Kidney capillary endothelial cell (primary cell): ENCODE data around the gene CSRNP2.

Source experiments
- DNase-seq: peaks from one replicate; pipeline ENCODE4 v3.0.0-alpha.2; 2018; ENCODE audit warnings: low spot score

CSRNP2 gene

GRCh38 chr12:51077930-51078329 lies 5.5 kb downstream of the CSRNP2 start:
- no peak for DNase-seq

GRCh38 chr12:51076236-51076930 lies 7.0 kb downstream of the CSRNP2 start:
- DNase-seq: no peak

DNA sequence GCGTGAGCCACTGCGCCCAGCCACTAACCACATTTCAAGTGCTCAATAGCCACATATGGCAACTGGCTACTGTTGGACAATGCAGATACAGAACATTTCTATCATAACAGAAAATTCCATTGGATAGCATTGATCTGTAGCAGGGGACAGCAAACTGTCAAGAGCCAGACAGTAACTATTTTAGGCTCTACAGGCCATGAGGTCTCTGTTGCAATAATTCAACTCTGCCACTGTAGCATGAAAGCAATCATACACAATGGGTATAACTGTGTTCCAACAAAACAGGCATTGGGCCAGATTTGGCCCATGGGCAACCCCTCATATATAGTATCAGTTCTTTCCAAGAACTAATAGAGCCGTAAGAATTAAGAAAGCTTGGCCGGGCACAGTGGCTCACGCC lies 8.0 kb downstream of the CSRNP2 start:
- no peak for DNase-seq

- DNase-seq: no peak
These were observed 11.7 kb downstream of the CSRNP2 start for GRCh38 chr12:51071663-51072062.

DNA sequence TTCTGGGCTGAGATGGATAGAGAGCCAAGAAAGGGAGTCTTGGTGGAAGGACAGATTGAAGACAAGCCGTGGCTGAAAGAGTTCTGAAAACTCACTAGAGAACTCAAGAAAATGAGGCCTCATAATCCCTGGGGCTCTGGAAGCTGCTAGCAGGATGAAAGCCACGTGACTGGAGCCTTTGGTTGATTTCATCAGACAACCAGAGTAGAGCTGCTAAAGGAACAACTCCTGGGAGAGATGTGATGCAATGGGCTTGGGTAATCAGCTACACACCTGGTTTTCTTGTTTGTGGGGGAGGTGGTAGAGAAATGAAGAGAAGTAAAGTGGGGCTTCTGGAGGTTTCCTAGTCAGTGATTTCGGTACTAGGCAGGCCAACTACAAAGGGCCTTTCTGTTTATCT lies 13.4 kb downstream of the CSRNP2 start:
- DNase-seq: no peak

DNA sequence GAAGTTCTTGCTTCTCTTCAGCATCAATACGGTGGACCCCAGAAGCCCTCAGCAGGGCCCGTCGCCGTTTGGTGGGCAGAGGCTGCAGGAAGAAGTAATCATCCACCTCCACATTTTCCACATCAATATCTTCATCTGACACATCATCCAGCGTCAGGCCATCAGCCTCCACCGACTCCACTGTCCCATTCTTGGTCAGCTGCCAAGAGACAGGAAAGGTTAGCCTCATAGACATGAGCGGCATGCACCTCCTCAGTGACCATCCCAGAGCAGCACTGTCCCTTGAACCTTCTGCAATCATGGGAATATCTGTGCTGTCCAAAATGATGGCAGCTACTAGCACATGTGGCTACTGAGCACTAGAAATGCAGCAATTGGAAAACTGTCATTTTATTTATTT lies 15.6 kb downstream of the CSRNP2 start:
- DNase-seq: no peak

DNA sequence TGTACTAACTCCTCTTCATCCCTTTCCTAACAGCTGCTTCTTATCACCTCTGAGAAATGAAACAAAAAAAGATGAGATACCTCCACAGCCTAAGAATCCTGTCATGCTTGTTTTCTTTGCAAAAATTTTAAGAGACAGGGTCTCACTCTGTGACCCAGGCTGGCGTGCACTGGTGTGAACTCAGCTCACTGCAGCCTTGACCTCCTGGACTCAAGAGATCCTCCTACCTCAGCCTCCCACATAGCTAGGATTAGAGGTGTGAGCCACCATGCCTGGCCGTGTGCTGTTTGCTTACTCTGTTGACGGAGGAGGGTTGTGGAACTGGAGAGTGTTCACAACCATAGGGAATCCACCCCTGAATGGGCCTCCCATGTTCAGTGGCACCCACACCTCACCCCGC lies 16.2 kb downstream of the CSRNP2 start:
- no peak for DNase-seq

DNA sequence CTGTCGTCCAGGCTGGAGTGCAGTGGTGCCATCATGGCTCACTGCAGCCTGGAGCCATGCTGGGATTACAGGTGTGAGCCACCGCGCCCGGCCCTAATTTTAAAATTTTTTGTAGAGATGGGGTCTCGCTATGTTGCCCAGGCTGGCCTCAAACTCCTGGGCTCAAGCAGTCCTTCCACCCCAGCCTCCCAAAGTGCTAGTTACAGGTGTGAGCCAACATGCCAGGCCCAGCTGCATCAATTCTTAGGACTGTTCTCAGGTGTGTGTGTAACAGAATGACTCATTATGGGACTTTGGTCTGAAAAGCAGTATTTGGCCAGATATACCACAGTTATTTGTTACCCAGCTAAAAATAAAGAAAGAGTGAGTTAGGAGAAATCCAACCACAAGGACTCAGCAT lies 17.9 kb downstream of the CSRNP2 start:
- DNase-seq: no peak

DNA sequence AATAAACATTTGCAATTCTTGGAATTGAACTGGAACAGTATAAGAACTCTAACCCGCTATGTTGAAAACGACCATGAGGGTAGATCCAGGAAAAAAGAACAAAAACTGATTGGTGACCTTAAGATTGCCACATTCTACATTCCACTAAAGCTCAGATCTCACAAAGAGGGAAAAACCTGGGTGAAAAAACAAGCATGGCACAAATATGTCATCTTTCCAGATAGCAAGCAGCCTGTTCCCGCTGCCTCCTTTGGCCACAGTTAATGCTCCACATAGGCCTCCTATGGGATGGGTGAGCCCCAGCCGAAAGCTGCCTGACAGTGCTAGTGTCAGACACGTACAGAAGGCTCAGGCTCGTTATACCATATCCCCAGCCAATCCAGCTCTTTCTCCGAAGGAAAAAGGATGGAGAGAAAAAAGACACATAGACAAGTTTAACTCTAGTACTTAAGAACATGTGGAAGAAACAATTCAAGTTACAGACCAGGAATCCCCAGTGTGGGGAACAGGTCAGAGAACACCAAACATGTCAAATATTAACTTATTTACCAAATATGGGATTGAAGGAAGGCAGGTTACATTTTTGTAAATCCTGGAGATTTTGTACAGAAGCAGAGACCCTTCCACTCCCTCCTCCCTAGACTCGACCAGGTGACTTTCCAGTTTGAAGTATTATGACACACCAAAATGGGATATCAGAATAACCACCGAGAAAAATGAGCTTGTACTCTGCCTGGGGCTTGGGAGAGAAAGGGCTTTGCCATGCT lies 20.6 kb downstream of the CSRNP2 start:
- no peak for DNase-seq

DNA sequence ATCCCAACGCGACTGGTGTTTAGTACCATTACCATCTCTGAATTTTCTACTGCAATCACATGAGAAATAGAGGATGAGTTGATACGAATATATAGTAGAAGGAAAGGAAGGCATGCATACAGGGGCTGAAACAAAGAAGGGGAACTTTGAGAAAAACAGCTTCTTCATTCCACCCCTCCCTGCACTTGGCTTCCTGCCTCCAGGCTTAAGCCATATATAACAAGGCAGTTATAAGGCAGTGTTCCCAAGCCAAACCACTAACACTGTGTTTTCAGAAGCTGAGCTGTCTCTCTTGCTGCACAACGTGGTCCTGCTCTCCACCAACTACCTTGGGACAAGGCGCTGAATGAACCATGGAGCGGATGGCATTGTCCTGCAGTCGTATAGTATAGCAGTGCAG lies 24.3 kb downstream of the CSRNP2 start:
- no peak for DNase-seq

DNA sequence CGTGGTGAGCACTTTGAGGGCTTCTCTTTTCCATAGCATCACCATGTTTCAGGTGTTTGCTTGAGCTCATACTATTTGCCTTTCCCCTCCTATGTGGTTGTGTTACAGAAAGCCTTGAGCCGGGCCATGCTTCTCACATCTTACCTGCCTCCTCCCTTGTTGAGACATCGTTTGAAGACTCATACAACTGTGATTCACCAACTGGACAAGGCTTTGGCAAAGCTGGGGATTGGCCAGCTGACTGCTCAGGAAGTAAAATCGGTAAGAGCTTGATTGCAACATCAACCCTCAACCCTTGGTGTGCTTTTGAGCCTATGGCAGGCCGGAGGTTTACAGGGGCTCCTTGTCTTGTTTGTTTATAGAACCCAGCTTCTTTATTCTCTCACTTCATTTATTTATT lies 27.2 kb downstream of the CSRNP2 start:
- DNase-seq: no peak

DNA sequence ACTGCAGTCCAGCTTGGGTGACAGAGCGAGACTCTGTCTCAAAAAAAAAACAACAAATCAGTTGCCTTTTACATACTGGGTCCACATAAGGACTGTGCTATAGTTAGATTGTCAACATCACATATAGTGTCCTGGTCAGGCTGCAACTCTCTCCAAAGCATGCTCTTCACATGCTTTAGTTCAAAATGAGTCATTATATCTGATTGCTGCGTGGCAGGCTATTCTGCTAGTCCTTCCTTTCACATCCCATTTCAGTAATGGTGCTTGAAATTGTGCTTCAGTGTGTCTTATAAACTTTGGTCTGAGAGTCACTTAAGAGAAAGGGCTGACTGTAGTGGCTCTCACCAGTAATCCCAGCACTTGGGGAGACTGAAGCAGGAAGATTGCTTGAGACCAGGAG lies 28.3 kb downstream of the CSRNP2 start:
- DNase-seq: no peak

DNA sequence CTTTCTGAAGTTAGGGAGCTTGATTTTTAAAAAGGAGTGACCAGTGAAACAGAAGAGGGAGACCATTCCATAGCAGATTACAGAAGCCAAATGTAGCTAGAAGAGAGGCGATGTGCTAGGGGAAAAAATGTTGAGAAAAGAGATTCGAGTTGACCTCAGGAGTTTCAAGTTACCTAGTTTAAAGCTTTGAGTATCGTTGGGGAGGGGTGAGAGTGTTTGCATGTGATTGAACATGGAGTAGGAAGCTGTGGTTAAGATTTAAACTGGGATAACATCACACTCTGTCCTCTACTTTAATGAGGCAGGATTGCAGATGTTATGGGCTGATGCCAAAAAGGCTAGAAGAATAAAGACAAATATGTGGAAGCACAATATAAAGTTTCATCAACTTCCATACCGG lies 31.6 kb downstream of the CSRNP2 start:
- no peak for DNase-seq

DNA sequence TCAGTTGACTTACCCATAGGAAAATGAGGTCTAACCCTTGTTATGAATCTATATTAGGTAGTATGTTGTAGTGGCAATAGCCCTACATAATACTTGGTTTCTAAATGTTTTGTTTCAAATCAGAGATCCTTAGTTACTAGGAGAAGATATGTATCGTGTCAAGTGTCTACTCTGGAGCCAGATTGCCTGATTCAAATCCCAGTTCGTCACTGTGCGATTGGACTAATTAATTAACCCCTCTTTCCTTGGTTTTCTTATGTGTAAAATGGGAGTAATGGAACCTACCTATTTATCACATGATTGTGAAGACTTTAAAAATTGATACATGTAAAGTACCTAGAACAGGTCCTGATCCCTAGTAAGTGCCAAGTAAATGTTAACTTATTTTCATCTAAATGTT lies 33.9 kb downstream of the CSRNP2 start:
- no peak for DNase-seq

DNA sequence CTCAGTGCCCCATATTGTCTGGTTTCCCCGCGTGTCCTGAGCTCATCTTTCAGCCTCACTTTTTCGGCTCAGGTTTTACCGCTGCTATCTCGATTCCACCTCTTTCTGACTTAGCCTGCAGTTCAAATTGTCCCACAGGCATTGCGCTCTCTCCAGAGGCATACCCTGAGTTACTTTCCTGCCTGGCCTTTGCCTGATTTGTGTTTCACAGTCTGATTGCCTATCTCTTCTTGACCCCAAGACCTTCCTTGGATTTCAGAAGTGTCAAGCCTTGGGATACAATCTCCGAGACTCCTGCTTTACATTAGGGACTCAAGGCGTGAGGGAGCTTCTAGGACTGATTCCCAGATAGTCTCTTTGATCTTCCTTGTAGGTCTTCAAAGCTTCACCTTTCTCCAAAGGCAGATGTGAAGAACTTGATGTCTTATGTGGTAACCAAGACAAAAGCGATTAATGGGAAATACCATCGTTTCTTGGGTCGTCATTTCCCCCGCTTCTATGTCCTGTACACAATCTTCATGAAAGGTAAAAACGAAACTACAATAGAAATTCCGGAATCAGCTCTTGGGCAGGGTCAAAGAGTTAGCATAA lies 34.6 kb downstream of the CSRNP2 start:
- no peak for DNase-seq

DNA sequence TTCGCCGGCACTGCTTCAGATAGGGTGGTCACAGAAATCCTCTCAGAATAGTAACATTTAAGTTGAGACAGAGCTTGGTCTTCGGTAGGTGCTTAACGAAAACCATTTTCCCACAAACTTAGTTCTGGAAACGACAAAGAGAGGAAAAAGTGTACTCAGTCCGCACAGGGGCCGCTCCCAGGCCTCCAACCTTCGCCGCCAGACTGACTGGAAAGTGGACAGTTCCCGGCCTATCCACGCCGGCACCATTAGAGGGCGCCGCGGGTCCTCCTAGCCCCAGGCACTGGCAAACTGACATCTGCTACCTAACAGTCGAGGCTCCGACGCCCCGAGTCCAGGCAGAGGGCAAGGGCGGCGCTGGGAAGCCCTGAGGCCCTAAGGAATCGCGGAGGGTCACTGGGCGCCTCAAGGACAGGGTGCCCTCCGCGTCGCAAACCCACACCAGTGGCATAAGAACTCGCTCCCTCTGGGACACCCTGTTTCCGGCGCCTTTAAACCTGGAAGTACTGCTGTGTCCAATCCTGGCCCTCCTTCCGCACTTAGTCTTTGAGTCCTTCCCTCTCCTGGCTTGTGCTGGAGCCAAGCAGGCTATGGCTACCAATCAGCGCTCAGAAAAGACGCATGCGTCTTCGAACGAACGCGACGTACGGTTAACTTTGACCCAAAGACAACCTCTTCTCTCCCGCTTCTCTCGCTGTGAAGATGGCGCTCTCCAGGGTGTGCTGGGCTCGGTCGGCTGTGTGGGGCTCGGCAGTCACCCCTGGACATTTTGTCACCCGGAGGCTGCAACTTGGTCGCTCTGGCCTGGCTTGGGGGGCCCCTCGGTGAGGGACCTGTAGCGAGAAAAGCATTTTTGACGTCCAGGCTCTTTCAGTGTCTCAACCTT lies 35.5 kb downstream of the CSRNP2 start, which contains the start of gene LETMD1:
Gene LETMD1 (plus strand): TSS at position 673 of the 886 bp plus-strand sequence. CDS start 30 bp downstream, at position 703.
- peak; percentile 97 for DNase-seq

GRCh38 chr12:51036279-51036678 lies 47.1 kb downstream of the CSRNP2 start:
- no peak for DNase-seq

DNA sequence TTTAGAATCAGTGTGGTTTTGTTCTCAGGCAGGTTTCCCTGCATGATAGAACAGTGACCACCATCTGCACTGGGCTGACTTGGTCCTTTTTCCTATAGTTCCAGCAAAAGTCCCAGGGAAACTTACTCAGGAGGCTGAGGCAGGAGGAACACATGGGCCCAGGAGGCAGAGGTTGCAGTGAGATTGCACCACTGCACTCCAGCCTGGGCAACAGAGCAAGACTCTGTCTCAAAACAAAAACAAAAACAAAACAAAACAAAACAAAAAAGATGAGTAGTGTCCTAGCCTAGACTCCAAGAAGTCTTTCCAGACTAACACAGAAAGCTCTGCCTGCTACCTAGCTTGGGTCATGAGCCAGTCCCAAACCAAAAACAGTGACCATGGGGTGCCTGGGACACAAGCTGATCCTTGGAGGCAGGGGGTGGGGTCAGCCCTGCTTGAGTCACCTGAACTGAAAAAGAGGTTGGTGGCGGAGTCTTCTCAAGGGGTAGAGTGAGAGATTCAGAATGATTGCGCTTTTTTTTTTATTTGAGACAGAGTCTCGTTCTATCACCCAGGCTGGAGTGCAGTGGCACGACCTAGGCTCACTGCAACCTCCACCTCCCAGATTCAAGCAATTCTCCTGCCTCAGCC lies 49.8 kb downstream of the CSRNP2 start:
- DNase-seq: no peak

DNA sequence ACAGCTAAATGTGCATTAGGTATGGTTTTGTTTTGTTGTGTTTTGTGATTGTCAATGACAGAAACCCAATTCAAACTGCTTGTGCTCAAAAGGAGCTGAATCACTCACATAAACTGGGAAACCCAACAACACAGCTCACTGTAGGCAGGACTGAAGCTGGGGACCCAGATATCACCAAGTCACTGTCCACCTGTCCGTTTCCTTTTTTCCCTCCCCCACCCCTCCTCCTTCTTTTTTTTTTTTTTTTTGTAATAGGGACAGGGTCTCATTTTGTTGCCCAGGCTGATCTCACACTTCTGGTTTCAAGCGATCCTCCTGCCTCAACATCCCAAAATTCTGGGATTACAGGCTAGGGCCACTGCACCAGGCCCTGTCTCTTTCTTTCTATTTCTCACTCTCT lies 50.3 kb downstream of the CSRNP2 start:
- no peak for DNase-seq

DNA sequence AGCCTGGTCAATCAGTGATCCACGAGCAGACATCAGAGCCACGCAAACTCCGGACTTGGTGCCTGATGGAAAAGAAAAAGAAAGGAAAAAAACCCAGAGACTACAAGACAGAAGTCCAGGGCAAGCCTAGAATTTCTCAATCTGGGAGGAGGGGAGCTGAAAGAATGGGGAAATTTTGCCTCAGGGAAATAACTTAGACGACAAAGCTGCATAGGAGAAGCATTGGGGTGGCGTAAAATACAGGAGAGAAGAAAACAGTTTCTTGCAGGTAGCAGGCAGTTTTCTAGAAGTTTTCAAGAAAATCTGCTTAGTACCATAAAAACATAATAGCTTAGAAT lies 54.6 kb downstream of the CSRNP2 start:
- no peak for DNase-seq

GRCh38 chr12:51028126-51028812 lies 55.1 kb downstream of the CSRNP2 start:
- DNase-seq: peak; percentile 19
